Ectodermal cell (in vitro differentiated cells): ENCODE data around the gene CTNNA2.

Experiments
- H3K27ac ChIP-seq: 2 replicates; pipeline ENCODE4 v1.7.0; 2013; ENCODE audit warnings: mild to moderate bottlenecking, low read depth, low read length; ENCODE audit not compliant: insufficient read depth, poor library complexity, severe bottlenecking
- H3K27me3 ChIP-seq: 2 replicates; pipeline ENCODE4 v1.7.0; 2013; ENCODE audit warnings: mild to moderate bottlenecking, low read length; ENCODE audit not compliant: insufficient read depth, control insufficient read depth, poor library complexity, severe bottlenecking
- H3K36me3 ChIP-seq: one replicate; pipeline ENCODE4 v1.7.0; 2013; ENCODE audit warnings: low read length; ENCODE audit not compliant: control insufficient read depth, insufficient read depth
- H3K4me1 ChIP-seq: one replicate; pipeline ENCODE4 v1.7.0; 2013; ENCODE audit warnings: low read length; ENCODE audit not compliant: control insufficient read depth, insufficient read depth
- H3K4me3 ChIP-seq: 2 replicates; pipeline ENCODE4 v1.7.0; 2013; ENCODE audit warnings: low read depth, low read length, control low read depth; ENCODE audit not compliant: insufficient read depth
- H3K9me3 ChIP-seq: 2 replicates; pipeline ENCODE4 v1.7.0; 2013; ENCODE audit warnings: mild to moderate bottlenecking, low read length, moderate library complexity; ENCODE audit not compliant: control insufficient read depth
- WGBS, 2 experiments: methylation state at CpG; one replicate each; pipeline ENCODE4 v1.1.7; 2013; ENCODE audit warnings: missing lambda C conversion rate in 2 of 2; 5-methylcytosine and 5-hydroxymethylcytosine counted together

Gene CTNNA2

DNA sequence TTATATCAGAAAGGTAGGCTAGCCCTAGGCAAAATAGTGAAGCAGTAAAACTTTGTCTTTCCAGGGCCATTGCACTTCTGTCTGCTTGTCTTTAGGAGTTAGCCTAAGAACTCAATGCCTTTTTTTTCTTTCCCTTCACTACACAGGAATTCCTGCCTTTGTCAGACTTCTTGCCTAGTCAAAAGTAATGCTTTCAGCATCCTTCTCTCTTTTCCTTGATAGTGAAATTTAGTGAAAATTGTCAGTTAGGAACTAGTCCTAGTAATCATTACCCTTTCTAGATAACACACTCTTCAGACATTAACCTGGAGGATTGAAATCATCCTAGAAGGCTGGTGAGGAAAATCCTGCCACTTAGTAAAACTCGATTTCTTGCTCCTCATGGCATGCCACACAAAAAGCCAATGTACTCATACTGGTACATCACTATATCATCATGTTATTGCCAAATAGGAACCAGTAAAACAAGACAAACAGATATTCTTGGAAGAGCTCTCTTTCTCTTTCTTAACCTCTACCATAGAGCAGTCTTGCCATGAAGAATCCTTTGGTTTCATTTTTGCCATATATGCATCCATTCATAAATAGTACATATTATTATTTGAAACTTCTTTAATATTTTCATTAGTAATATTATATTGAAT lies 320.5 kb downstream of the CTNNA2 start:
- H3K27ac ChIP-seq: peak overlapping the region; percentile 32
- WGBS, 2 experiments: 76 to 79% methylated on average over 1 of the region's 1 CpG
- H3K4me3 ChIP-seq: no peak overlapping the region

DNA sequence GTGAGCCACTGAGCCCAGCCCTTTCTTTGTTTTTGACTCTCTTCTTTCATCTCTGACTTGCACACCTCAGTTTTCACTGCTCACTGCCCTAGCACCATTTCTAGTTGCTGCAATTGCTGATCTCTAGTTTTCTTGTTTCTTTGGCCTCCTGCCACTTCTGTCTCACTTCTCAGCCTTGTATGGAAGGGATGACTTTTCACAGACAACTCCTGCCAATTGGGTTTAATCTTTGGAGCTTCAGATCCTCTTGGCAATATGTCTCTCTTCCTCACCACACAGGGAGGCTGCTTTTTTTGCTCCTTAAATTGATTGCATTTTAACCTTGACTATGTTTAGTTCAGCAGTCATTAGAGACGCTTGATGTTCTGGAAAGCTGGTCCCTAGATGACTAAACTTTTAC lies 323.1 kb downstream of the CTNNA2 start:
- no peaks in the 10 kb centered on the region for H3K9me3 ChIP-seq
- H3K27me3 ChIP-seq: no peaks in the 10 kb centered on the region
- H3K36me3 ChIP-seq: no peaks in the 10 kb centered on the region
- peaks cover 13% of the 10 kb centered on the region for H3K4me1 ChIP-seq
- H3K27ac ChIP-seq: no peak overlapping the region
- no peak overlapping the region for H3K4me3 ChIP-seq
- WGBS, 2 experiments: 89 to 97% methylated on average over 1 of the region's 1 CpG

More for the DNA sequence above, 320.5 kb downstream of the CTNNA2 start:
- H3K36me3 ChIP-seq: no peaks in the 10 kb centered on the region
- no peaks in the 10 kb centered on the region for H3K27me3 ChIP-seq
- H3K9me3 ChIP-seq: no peaks in the 10 kb centered on the region
- peaks cover 13% of the 10 kb centered on the region for H3K4me1 ChIP-seq

DNA sequence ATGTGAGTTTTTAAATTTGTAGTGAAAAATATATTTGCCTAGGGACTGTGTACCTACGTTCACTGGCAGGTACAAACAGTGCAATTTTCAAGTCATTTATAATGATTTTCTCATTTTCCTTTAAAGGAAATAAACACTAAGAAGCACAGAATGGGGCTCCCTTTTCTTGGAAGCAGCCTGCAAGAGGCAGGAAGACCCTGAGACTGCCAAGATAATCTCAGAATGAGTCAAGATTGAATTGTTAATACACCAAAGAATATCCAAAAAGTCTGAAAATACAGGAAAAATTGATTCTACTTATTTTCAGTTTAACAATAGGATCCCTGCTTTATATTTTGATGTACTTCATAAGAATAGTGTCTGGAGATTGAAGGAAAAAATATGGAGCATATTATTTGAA lies 331.2 kb downstream of the CTNNA2 start:
- peaks cover 5% of the 10 kb centered on the region for H3K4me1 ChIP-seq
- no peak overlapping the region for H3K27ac ChIP-seq
- H3K27me3 ChIP-seq: no peaks in the 10 kb centered on the region
- 89 to 90% methylated on average over 1 of the region's 1 CpG for WGBS, 2 experiments
- H3K36me3 ChIP-seq: no peaks in the 10 kb centered on the region
- no peak overlapping the region for H3K4me3 ChIP-seq
- no peaks in the 10 kb centered on the region for H3K9me3 ChIP-seq

DNA sequence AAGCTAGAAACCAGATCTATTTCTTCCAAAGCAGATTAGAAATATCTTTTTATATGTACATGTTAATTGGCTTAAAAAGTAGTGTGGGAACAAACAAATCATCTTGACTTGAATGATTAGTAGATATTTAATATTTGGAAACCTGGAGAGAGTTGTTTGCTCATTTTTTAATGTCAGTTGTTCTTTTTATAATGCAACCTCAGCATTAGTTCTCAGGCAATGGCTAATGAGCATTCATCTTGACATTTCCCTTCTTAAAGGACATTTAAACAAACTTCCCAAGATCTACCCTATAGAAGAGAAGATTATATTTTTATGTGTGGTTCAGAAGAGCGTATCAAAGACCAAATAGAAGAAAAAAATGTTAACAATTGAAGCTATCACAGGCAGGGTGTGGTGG lies 334.0 kb downstream of the CTNNA2 start:
- Histone ChIP-seq H3K27me3 (no peaks in the 10 kb centered on the region), H3K4me3 (no peak overlapping the region), H3K9me3 (no peaks in the 10 kb centered on the region), H3K36me3 (no peaks in the 10 kb centered on the region), H3K27ac (no peak overlapping the region), H3K4me1 (peaks cover 9% of the 10 kb centered on the region)
- WGBS, 2 experiments: 88 to 100% methylated on average over 1 of the region's 1 CpG

DNA sequence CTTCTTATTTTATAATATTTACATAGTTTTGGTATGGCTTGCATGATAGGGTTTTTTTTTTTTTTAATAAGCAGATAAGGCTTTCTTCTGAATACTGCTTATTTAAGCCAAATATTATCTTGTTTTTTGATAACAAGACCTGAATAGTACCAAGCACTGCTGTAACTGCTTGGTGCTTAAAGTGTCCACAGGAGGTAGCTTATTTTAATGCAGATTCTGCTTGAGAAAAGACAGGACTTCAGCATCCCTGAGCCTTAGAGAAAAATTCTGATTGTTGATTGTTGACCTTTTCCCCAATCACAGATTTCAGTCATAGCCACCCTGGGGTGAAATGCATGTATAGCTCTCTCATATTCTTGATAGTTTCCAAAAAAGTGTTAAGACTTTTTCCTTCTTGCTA lies 336.4 kb downstream of the CTNNA2 start:
- Histone ChIP-seq H3K9me3 (no peaks in the 10 kb centered on the region), H3K27me3 (no peaks in the 10 kb centered on the region), H3K36me3 (no peaks in the 10 kb centered on the region), H3K4me1 (peaks cover 5% of the 10 kb centered on the region), H3K4me3 (no peak overlapping the region), H3K27ac (no peak overlapping the region)

- 83 to 88% methylated on average over 1 of the region's 1 CpG for WGBS, 2 experiments
- peaks cover 5% of the 10 kb centered on the region for H3K4me1 ChIP-seq
- H3K9me3 ChIP-seq: no peaks in the 10 kb centered on the region
- no peak overlapping the region for H3K4me3 ChIP-seq
- no peak overlapping the region for H3K27ac ChIP-seq
- no peaks in the 10 kb centered on the region for H3K36me3 ChIP-seq
- no peaks in the 10 kb centered on the region for H3K27me3 ChIP-seq
These were observed 337.1 kb downstream of the CTNNA2 start for GRCh38 chr2:79849949-79850348.

DNA sequence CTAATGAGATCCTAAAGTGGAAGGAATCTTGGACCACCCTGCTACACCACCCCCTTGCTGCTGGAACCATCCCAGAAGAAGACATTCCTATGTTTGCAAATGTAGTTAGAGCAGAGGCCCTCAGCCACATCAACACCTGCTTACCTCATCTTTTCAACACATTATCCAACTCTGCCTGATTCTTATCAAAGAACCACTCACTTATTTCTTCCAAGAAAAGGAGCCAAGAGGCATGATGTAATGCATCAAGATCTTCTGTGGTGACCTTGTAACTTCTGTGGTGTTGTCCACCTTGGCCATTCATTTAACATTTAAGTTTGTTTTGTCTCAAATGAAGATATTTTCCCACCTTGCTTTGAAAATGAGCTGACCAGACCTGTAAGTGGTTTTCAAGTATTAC lies 338.1 kb downstream of the CTNNA2 start:
- H3K4me3 ChIP-seq: no peak overlapping the region
- peaks cover 5% of the 10 kb centered on the region for H3K4me1 ChIP-seq
- no peaks in the 10 kb centered on the region for H3K36me3 ChIP-seq
- no peaks in the 10 kb centered on the region for H3K9me3 ChIP-seq
- no peak overlapping the region for H3K27ac ChIP-seq
- no peaks in the 10 kb centered on the region for H3K27me3 ChIP-seq

DNA sequence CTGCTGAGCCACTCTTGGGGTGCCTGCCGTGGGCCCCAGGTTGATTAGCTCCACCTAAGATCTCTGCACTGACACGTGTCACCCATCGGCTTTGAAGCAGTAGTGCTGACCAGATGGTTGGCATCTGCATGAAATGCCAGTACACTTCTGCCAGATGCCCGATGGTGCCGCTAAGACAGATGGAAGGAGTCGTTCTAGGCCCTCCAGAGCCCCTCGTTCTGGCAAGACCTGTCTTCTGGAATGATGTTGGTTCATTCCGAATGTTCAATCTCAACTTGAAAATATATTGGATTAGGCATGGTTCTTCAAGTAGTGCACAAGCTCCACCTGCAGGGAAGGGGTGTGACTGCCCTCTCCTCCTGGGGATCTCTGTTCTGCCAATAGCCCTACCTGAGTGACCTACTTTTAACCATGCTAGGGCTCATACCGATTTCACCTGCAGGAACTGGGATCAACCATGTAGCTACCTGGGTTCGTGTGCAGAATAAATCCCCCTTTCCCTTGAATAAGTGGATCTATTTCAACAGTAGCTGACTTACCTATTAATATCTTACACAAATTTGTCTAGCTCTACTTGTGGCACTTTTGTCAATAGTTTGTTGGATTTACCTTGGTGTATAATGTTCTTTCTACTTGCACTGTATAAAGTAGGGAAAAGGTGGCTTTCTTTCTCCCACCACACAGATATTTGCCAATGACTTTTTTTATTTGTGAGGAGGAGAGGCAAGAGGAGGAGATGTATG lies 342.6 kb downstream of the CTNNA2 start:
- Histone ChIP-seq H3K27me3 (no peaks in the 10 kb centered on the region), H3K36me3 (no peaks in the 10 kb centered on the region), H3K4me1 (peaks cover 4% of the 10 kb centered on the region), H3K9me3 (no peaks in the 10 kb centered on the region), H3K4me3 (no peak overlapping the region), H3K27ac (no peak overlapping the region)
- WGBS, 2 experiments: 82 to 83% methylated on average over 10 of the region's 10 CpGs

DNA sequence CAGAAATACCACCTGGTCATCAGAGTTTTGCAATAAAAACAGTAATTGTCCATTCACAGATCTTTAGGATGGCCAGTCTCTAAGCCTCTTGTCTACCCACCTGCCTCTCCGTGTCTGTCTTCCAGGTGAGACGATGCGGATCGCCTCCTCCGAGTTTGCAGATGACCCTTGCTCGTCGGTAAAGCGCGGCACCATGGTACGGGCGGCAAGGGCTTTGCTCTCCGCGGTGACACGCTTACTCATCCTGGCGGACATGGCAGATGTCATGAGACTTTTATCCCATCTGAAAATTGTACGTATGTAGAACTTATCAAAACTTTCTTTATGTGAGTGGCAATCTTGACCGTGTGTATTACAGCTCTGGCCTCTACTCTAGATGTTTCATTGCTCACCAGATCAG lies 345.0 kb downstream of the CTNNA2 start:
- Histone ChIP-seq H3K36me3 (no peaks in the 10 kb centered on the region), H3K4me1 (peaks cover 4% of the 10 kb centered on the region), H3K27ac (no peak overlapping the region), H3K4me3 (no peak overlapping the region), H3K9me3 (no peaks in the 10 kb centered on the region), H3K27me3 (no peaks in the 10 kb centered on the region)
- WGBS, 2 experiments: 95 to 97% methylated on average over 17 of the region's 17 CpGs

- Histone ChIP-seq H3K9me3 (no peaks in the 10 kb centered on the region), H3K4me3 (no peak overlapping the region), H3K27ac (no peak overlapping the region), H3K27me3 (no peaks in the 10 kb centered on the region), H3K4me1 (peaks cover 11% of the 10 kb centered on the region), H3K36me3 (no peaks in the 10 kb centered on the region)
- whole genome bisulfite sequencing, 2 experiments: 59 to 61% methylated on average over 7 to 9 of the region's 10 CpGs
These were observed 347.6 kb downstream of the CTNNA2 start for GRCh38 chr2:79860228-79861058.
